HG03066 (cell line): ENCODE results near the gene NTMT1.
"Not testable (repeated sequence)": the region's sequence is repeated elsewhere in the genome, so short reads cannot be mapped to it uniquely, and the experiment has no call there.

Source experiments
- ATAC-seq: cut with Tn5 transposase; IDR thresholded peaks from one replicate; pipeline ENCODE4 v1.9.1; 2021; ENCODE audit warnings: low read depth; ENCODE audit not compliant: unreplicated experiment

Gene NTMT1

GRCh38 chr9:129626079-129626624, at the start of gene NTMT1:
TSS of gene NTMT1 (plus strand) at chr9:129626163. CDS start at chr9:129632704, 6,541 bp downstream.
- peak; percentile 55 for ATAC-seq

GRCh38 chr9:129576546-129577543, 49.1 kb upstream of the NTMT1 start:
- no peak for ATAC-seq

- no peak for ATAC-seq
Measured at GRCh38 chr9:129579294-129579693, 46.7 kb upstream of the NTMT1 start.

- no peak for ATAC-seq
Measured at GRCh38 chr9:129580211-129580915, 45.6 kb upstream of the NTMT1 start.

GRCh38 chr9:129581505-129582189, 44.3 kb upstream of the NTMT1 start:
- ATAC-seq, result no peak

GRCh38 chr9:129582855-129583254, 43.1 kb upstream of the NTMT1 start:
- no peak for ATAC-seq

GRCh38 chr9:129583308-129584038, 42.5 kb upstream of the NTMT1 start:
- ATAC-seq, result no peak

- ATAC-seq, result no peak
Measured at GRCh38 chr9:129584136-129584535, 41.8 kb upstream of the NTMT1 start.

GRCh38 chr9:129585352-129585751, 40.6 kb upstream of the NTMT1 start:
- ATAC-seq, result no peak

- ATAC-seq, result no peak
Measured at GRCh38 chr9:129586245-129586644, 39.7 kb upstream of the NTMT1 start.

- no peak for ATAC-seq
Measured at GRCh38 chr9:129586685-129587084, 39.3 kb upstream of the NTMT1 start.

GRCh38 chr9:129587487-129588262, 38.3 kb upstream of the NTMT1 start:
- no peak for ATAC-seq

- ATAC-seq, result no peak
Measured at GRCh38 chr9:129590466-129590865, 35.5 kb upstream of the NTMT1 start.

GRCh38 chr9:129591916-129592315, 34.0 kb upstream of the NTMT1 start:
- ATAC-seq, result no peak

GRCh38 chr9:129592790-129593189, 33.2 kb upstream of the NTMT1 start:
- not testable (repeated sequence) for ATAC-seq

GRCh38 chr9:129594632-129595031, 31.3 kb upstream of the NTMT1 start:
- no peak for ATAC-seq

GRCh38 chr9:129595311-129595741, 30.6 kb upstream of the NTMT1 start:
- ATAC-seq, result no peak

GRCh38 chr9:129595903-129596540, 29.9 kb upstream of the NTMT1 start:
- no peak for ATAC-seq
